H1 (cell line): ENCODE data around the gene PLD5. TPM values are rescaled to one million over a fixed set of nuclear protein-coding genes. Genes with fewer than 3 reads are reported as not detected.

Source experiments
- CTCF ChIA-PET: fragments of 300-600 bp; sonication (Branson Sonifier 250); formaldehyde crosslinking; loops from one replicate; lab custom pipeline; 2021; ENCODE audit not compliant: partially characterized antibody; lab: Charles Lee
- POLR2A ChIA-PET: fragments of 300-600 bp; sonication (Branson Sonifier 250); formaldehyde crosslinking; loops from one replicate; lab custom pipeline; 2021; ENCODE audit warnings: inconsistent platforms; ENCODE audit not compliant: partially characterized antibody; lab: Charles Lee
- DNase-seq, 2 experiments: peaks; one replicate each; pipeline versions ENCODE4 v3.0.0 to v3.0.0-alpha.2; 2010 to 2022; ENCODE audit warnings: low spot score in 2 of 2, low read depth in 1 of 2, mixed read lengths in 1 of 2
- FAIRE-seq: peaks from 2 replicates; lab custom pipeline; 2011; peaks lifted over from hg19 to GRCh38; lab: Jason Lieb, UNC
- H2AFZ ChIP-seq: 2 replicates; pipeline ENCODE4 v1.8.1; 2012; ENCODE audit warnings: low read length, inconsistent platforms
- H2AK5ac ChIP-seq: 2 replicates; pipeline ENCODE4 v1.6.1; 2013; ENCODE audit warnings: low read depth, low read length
- H2BK120ac ChIP-seq: replicated peaks from 2 replicates; pipeline ENCODE3; 2013; ENCODE audit warnings: low read depth, low read length, inconsistent platforms
- H2BK12ac ChIP-seq: 2 replicates; pipeline ENCODE4 v1.6.1; 2013; ENCODE audit warnings: low read depth, low read length
- H2BK15ac ChIP-seq: 2 replicates; pipeline ENCODE4 v1.6.1; 2013; ENCODE audit warnings: low read length
- H2BK20ac ChIP-seq: 2 replicates; pipeline ENCODE4 v1.6.1; 2013; ENCODE audit warnings: low read length
- H2BK5ac ChIP-seq: 2 replicates; pipeline ENCODE4 v1.6.1; 2013; ENCODE audit warnings: low read depth, low read length
- H3K14ac ChIP-seq: 2 replicates; pipeline ENCODE4 v1.6.1; 2013; ENCODE audit warnings: inconsistent platforms; ENCODE audit not compliant: insufficient read length
- H3K18ac ChIP-seq: 2 replicates; pipeline ENCODE4 v1.6.1; 2013; ENCODE audit warnings: low read length; ENCODE audit errors: extremely low read depth
- H3K23ac ChIP-seq: 2 replicates; pipeline ENCODE4 v1.6.1; 2013; ENCODE audit warnings: inconsistent platforms; ENCODE audit not compliant: insufficient read length
- H3K23me2 ChIP-seq: 2 replicates; pipeline ENCODE4 v1.6.1; 2013; ENCODE audit warnings: low read depth, low read length
- H3K27ac ChIP-seq: 2 replicates; pipeline ENCODE4 v1.6.1; 2011; ENCODE audit warnings: low read depth, low read length, inconsistent platforms
- H3K27me3 ChIP-seq, 4 experiments: replicated peaks in 1 of 4; 1 replicate in 1 of 4; 2 replicates in 3 of 4; pipeline versions ENCODE4 v1.6.1 to v1.8.1; 2011 to 2013; ENCODE audit warnings: low read length in 3 of 4, mild to moderate bottlenecking in 3 of 4, inconsistent platforms in 2 of 4, mixed read lengths in 2 of 4, moderate library complexity in 1 of 4; ENCODE audit not compliant: control insufficient read depth in 3 of 4, insufficient read depth in 3 of 4; ENCODE audit errors: extremely low read depth in 1 of 4
- H3K36me3 ChIP-seq, 4 experiments: 2 replicates each; pipeline versions ENCODE4 v1.6.1 to v1.8.1; 2011 to 2013; ENCODE audit warnings: mild to moderate bottlenecking in 4 of 4, low read length in 3 of 4, moderate library complexity in 2 of 4, control low read depth in 1 of 4, inconsistent platforms in 1 of 4; ENCODE audit not compliant: insufficient read depth in 4 of 4, control insufficient read depth in 2 of 4
- H3K4ac ChIP-seq: replicated peaks from 2 replicates; pipeline ENCODE3; 2013; ENCODE audit warnings: low read length, low read depth, mixed read lengths, inconsistent platforms; ENCODE audit not compliant: insufficient read length
- H3K4me1 ChIP-seq, 4 experiments: replicated peaks in 1 of 4; 1 replicate in 1 of 4; 2 replicates in 3 of 4; pipeline versions ENCODE4 v1.6.1 to v1.8.1; 2011 to 2013; ENCODE audit warnings: low read length in 3 of 4, inconsistent platforms in 2 of 4, mixed read lengths in 1 of 4; ENCODE audit not compliant: insufficient read depth in 4 of 4, control insufficient read depth in 3 of 4
- H3K4me2 ChIP-seq, 2 experiments: 2 replicates each; pipeline versions ENCODE4 v1.6.1 to v1.8.1; 2011 to 2013; ENCODE audit warnings: low read depth in 2 of 2, low read length in 2 of 2, control low read depth in 1 of 2, inconsistent platforms in 1 of 2, mild to moderate bottlenecking in 1 of 2; ENCODE audit not compliant: insufficient read depth in 1 of 2
- H3K4me3 ChIP-seq, 4 experiments: fragments of 200-600, 300-600 bp in 1 of 4; sonication (generic), shearing (Covaris generic), sonication (Bioruptor Twin) in 1 of 4; 2 replicates each; pipeline versions ENCODE4 v1.5.1 to v1.8.1; 2011 to 2016; ENCODE audit warnings: low read length in 4 of 4, low read depth in 3 of 4, control low read depth in 2 of 4, inconsistent platforms in 2 of 4, mild to moderate bottlenecking in 2 of 4, mixed read lengths in 1 of 4, moderate library complexity in 1 of 4; ENCODE audit not compliant: insufficient read depth in 2 of 4; ENCODE audit errors: extremely low read depth in 1 of 4
- H3K56ac ChIP-seq: replicated peaks from 2 replicates; pipeline ENCODE3; 2013; ENCODE audit warnings: low read depth, mild to moderate bottlenecking, mixed read lengths, low read length, inconsistent platforms; ENCODE audit not compliant: insufficient read length
- H3K79me1 ChIP-seq: 2 replicates; pipeline ENCODE4 v1.6.1; 2013; ENCODE audit warnings: low read depth, low read length, control low read depth
- H3K79me2 ChIP-seq, 2 experiments: 2 replicates each; pipeline versions ENCODE4 v1.6.1 to v1.8.1; 2012 to 2013; ENCODE audit warnings: low read length in 2 of 2, mild to moderate bottlenecking in 2 of 2, inconsistent platforms in 1 of 2; ENCODE audit not compliant: insufficient read depth in 2 of 2, control insufficient read depth in 1 of 2
- H3K9ac ChIP-seq, 4 experiments: replicated peaks in 1 of 4; 1 replicate in 1 of 4; 2 replicates in 3 of 4; pipeline versions ENCODE4 v1.6.1 to v1.8.1; 2011 to 2013; ENCODE audit warnings: low read depth in 3 of 4, low read length in 3 of 4, control low read depth in 2 of 4, mild to moderate bottlenecking in 2 of 4, moderate library complexity in 2 of 4, inconsistent platforms in 1 of 4; ENCODE audit errors: extremely low read depth in 1 of 4
- H3K9me3 ChIP-seq, 2 experiments: 2 replicates each; pipeline versions ENCODE4 v1.6.1 to v1.8.1; 2012 to 2013; ENCODE audit warnings: mild to moderate bottlenecking in 2 of 2, moderate library complexity in 2 of 2, control low read depth in 1 of 2, inconsistent platforms in 1 of 2, low read depth in 1 of 2, low read length in 1 of 2, mixed read lengths in 1 of 2; ENCODE audit not compliant: insufficient read depth in 2 of 2
- H4K20me1 ChIP-seq, 2 experiments: replicated peaks in 1 of 2; 2 replicates each; pipeline versions ENCODE3 to v1.8.1; 2011 to 2013; ENCODE audit warnings: inconsistent platforms in 2 of 2, low read length in 2 of 2, mild to moderate bottlenecking in 1 of 2; ENCODE audit not compliant: insufficient read depth in 2 of 2, control insufficient read depth in 1 of 2
- H4K5ac ChIP-seq: 2 replicates; pipeline ENCODE4 v1.6.1; 2013; ENCODE audit warnings: low read length, low read depth, mixed read lengths, inconsistent platforms; ENCODE audit not compliant: insufficient read length
- H4K8ac ChIP-seq: 2 replicates; pipeline ENCODE4 v1.8.0; 2013; ENCODE audit warnings: mild to moderate bottlenecking, moderate library complexity, low read length, inconsistent platforms; ENCODE audit not compliant: insufficient read depth; ENCODE audit errors: extremely low read depth
- H4K91ac ChIP-seq: replicated peaks from 2 replicates; pipeline ENCODE3; 2013; ENCODE audit warnings: low read length, mixed read lengths, inconsistent platforms; ENCODE audit not compliant: insufficient read length
- BCL11A ChIP-seq, 2 experiments: IDR thresholded peaks; one replicate each; pipeline ENCODE4 v1.6.1; 2011; ENCODE audit warnings: low read depth in 2 of 2, low read length in 2 of 2, mild to moderate bottlenecking in 2 of 2
- CEBPB ChIP-seq: IDR thresholded peaks from 2 replicates; pipeline ENCODE4 v1.6.1; 2012; ENCODE audit warnings: low read depth, low read length
- CHD2 ChIP-seq: IDR thresholded peaks from 2 replicates; pipeline ENCODE4 v1.6.1; 2012; ENCODE audit warnings: low read length, improper control_type of control experiment
- CTBP2 ChIP-seq: IDR thresholded peaks from 2 replicates; pipeline ENCODE4 v1.7.0; 2011; ENCODE audit warnings: borderline replicate concordance, mild to moderate bottlenecking, moderate library complexity, mixed read lengths, low read length; ENCODE audit not compliant: insufficient read depth, insufficient read length
- EGR1 ChIP-seq: IDR thresholded peaks from 2 replicates; pipeline ENCODE4 v1.6.1; 2011; ENCODE audit warnings: low read depth, low read length, borderline replicate concordance
- GTF2F1 ChIP-seq: IDR thresholded peaks from 2 replicates; pipeline ENCODE4 v1.6.1; 2012; ENCODE audit warnings: low read depth, low read length, improper control_type of control experiment, borderline replicate concordance
- HDAC2 ChIP-seq, 2 experiments: fragments of 300-600 bp in 1 of 2; sonication (generic) in 1 of 2; IDR thresholded peaks; 2 replicates each; pipeline ENCODE4 v1.6.1; 2011 to 2012; ENCODE audit warnings: low read depth in 2 of 2, low read length in 2 of 2, mild to moderate bottlenecking in 2 of 2, moderate library complexity in 2 of 2, borderline replicate concordance in 1 of 2, inconsistent platforms in 1 of 2
- HDAC6 ChIP-seq: IDR thresholded peaks from one replicate; pipeline ENCODE4 v1.7.1; 2012; ENCODE audit warnings: low read depth, mild to moderate bottlenecking, inconsistent platforms, low read length, moderate library complexity
- MAX ChIP-seq: IDR thresholded peaks from 2 replicates; pipeline ENCODE4 v1.6.1; 2012; ENCODE audit warnings: inconsistent platforms
- POLR2AphosphoS5 ChIP-seq: IDR thresholded peaks from 2 replicates; pipeline ENCODE4 v1.6.1; 2011; ENCODE audit warnings: low read depth, low read length
- RXRA ChIP-seq: IDR thresholded peaks from 2 replicates; pipeline ENCODE4 v1.6.1; 2011; ENCODE audit warnings: low read depth, mild to moderate bottlenecking, low read length, moderate library complexity; ENCODE audit not compliant: insufficient read depth
- SP2 ChIP-seq: IDR thresholded peaks from 2 replicates; pipeline ENCODE4 v1.6.1; 2012; ENCODE audit warnings: mild to moderate bottlenecking, low read length, inconsistent platforms
- WGBS, 2 experiments: shearing (Covaris generic) in 1 of 2; methylation state at CpG; one replicate each; pipeline versions ENCODE4 v1.1.6 to v1.1.7; 2013 to 2015; ENCODE audit warnings: low lambda C conversion rate in 2 of 2, mixed read lengths in 2 of 2, inconsistent platforms in 1 of 2, low coverage in 1 of 2, missing lambda C conversion rate in 1 of 2; ENCODE audit not compliant: insufficient replicate concordance in 2 of 2, insufficient coverage in 1 of 2, insufficient read length in 1 of 2; ENCODE audit errors: extremely low coverage in 1 of 2, missing lambda C conversion rate in 1 of 2; 5-methylcytosine and 5-hydroxymethylcytosine counted together
- polyA plus RNA-seq, 7 experiments: library from polyadenylated mRNA; depleted of rRNA in 3 of 7; stranded (reverse) in 5 of 7; unstranded in 2 of 7; fragments of >200 nt in 5 of 7; fragments of 200-250 nt in 2 of 7; gene quantifications; 1 replicate in 5 of 7; 2 replicates in 1 of 7; 4 replicates in 1 of 7; pipeline versions ENCODE4 v1.2.1 to v1.2.3, GENCODE V29; 2011 to 2013; ENCODE audit warnings: missing spikeins in 2 of 7, mixed read lengths in 2 of 7
- total RNA-seq: library from RNA; stranded (reverse); fragmentation: NEBNext Ultra II Directional; extraction: Animal tissue kit (Norgen Biotek cat#: 25700); gene quantifications from 2 replicates; pipeline ENCODE4 v1.2.1, GENCODE V29; 2021

Gene PLD5
- total and polyA plus RNA-seq, 2 of the 8 experiments (the other 6 are each of a cell fraction or from before 2014, with no cell fraction given) = 0.86 to 8.5 TPM

- no peaks in the 10 kb centered on the region for H4K20me1 ChIP-seq
- H3K27ac ChIP-seq = no peak overlapping the region
- H3K4me2 ChIP-seq = no peak overlapping the region
- H4K91ac ChIP-seq = no peak overlapping the region
- FAIRE-seq (no peak), DNase-seq (no peak)
- 77% methylated on average over 3 of the region's 3 CpGs; no CpG with 5 or more reads in 1 of the 2 experiments for WGBS, 2 experiments
- no peak overlapping the region for H2BK20ac ChIP-seq
- no peak overlapping the region for H2BK5ac ChIP-seq
- no peak overlapping the region for H3K4me3 ChIP-seq
- H4K5ac ChIP-seq = no peak overlapping the region
- H3K79me2 ChIP-seq = no peaks in the 10 kb centered on the region
- H3K18ac ChIP-seq = no peak overlapping the region
- H2AK5ac ChIP-seq = no peak overlapping the region
- H3K4ac ChIP-seq = no peak overlapping the region
- H3K9ac ChIP-seq = no peak overlapping the region
- H3K79me1 ChIP-seq = no peaks in the 10 kb centered on the region
- H3K9me3 ChIP-seq = 0 out of 4 replicates have a peak, but pooled peaks cover under 1% of the 10 kb centered on the region in 2 experiments
- H3K36me3 ChIP-seq = no peaks in the 10 kb centered on the region
- no peak overlapping the region for H2BK120ac ChIP-seq
- no peak overlapping the region for H3K56ac ChIP-seq
- no peak overlapping the region for H2AFZ ChIP-seq
- H2BK15ac ChIP-seq = no peak overlapping the region
- no peak overlapping the region for H2BK12ac ChIP-seq
- H3K23me2 ChIP-seq = no peaks in the 10 kb centered on the region
- TF ChIP-seq MAX = no peak
- no peak for TF ChIP-seq HDAC6
- TF ChIP-seq RXRA = no peak
- TF ChIP-seq SP2 = no peak
- no peak for TF ChIP-seq CEBPB
- TF ChIP-seq GTF2F1 = no peak
- TF ChIP-seq EGR1 = no peak
- TF ChIP-seq POLR2AphosphoS5 = no peak
- TF ChIP-seq HDAC2 (IDR thresholded peaks at IDR 0.05; ENCODE audit: borderline replicate concordance in 1 of 2, low read depth in 2 of 2, low read length in 2 of 2) = no peak
- TF ChIP-seq CTBP2 = no peak
- no peak for TF ChIP-seq CHD2
- TF ChIP-seq BCL11A (IDR thresholded peaks at IDR 0.05; ENCODE audit: low read depth in 2 of 2, low read length in 2 of 2) = no peak
- no peaks in the 10 kb centered on the region for H3K27me3 ChIP-seq
- CTCF ChIA-PET = interaction anchor here (0.6 to 1.2 kb wide), 2 partner anchors 26 to 49 kb away, joined by 3 to 4 read pairs; no protein-coding TSS in a partner anchor
- H3K4me1 ChIP-seq = peaks cover 0 to 8% (median 5%) of the 10 kb centered on the region in 4 experiments; a peak in 3 of 7 replicates
- no peak overlapping the region for H3K14ac ChIP-seq
- no peak overlapping the region for H3K23ac ChIP-seq
- POLR2A ChIA-PET = no interaction called here
- H4K8ac ChIP-seq = no peak overlapping the region
Observed at GRCh38 chr1:242162140-242162539, 362.4 kb downstream of the PLD5 start.
